HFFc6 (cell line): ENCODE data around the gene MYT1. TPM values are rescaled to one million over a fixed set of nuclear protein-coding genes. Genes with fewer than 3 reads are reported as not detected.

Experiments used
- DNase-seq: peaks from one replicate; pipeline ENCODE4 v3.0.0-alpha.2; 2018
- H3K27ac Mint-ChIP-seq: 2 replicates; pipeline ENCODE4 v1.8.0; 2020; ENCODE audit warnings: mild to moderate bottlenecking, mixed read lengths
- H3K27me3 Mint-ChIP-seq: 2 replicates; pipeline ENCODE4 v1.8.0; 2021; ENCODE audit warnings: mild to moderate bottlenecking, moderate library complexity, mixed read lengths; ENCODE audit not compliant: insufficient read depth
- H3K36me3 Mint-ChIP-seq: 2 replicates; pipeline ENCODE4 v1.8.0; 2021; ENCODE audit warnings: low read depth, mixed read lengths
- H3K4me1 Mint-ChIP-seq: 2 replicates; pipeline ENCODE4 v1.8.0; 2020; ENCODE audit warnings: low read depth, mixed read lengths
- H3K4me3 Mint-ChIP-seq: 2 replicates; pipeline ENCODE4 v1.8.0; 2020; ENCODE audit warnings: mild to moderate bottlenecking, moderate library complexity, mixed read lengths
- H3K9me3 Mint-ChIP-seq: 2 replicates; pipeline ENCODE4 v1.8.0; 2020; ENCODE audit warnings: mild to moderate bottlenecking, mixed read lengths
- total RNA-seq, 6 experiments: library from RNA; stranded (reverse); fragmentation: NEBNext Ultra II Directional; extraction: Animal tissue kit (Norgen Biotek cat#: 25700); gene quantifications; 2 replicates in 1 of 6; 3 replicates in 5 of 6; pipeline ENCODE4 v1.2.3, GENCODE V29; 2021
- TF ChIP-seq, protein P1 (sequence below): fragments of 200-600 bp; sonication (generic); IDR thresholded peaks from 2 replicates; pipeline ENCODE4 v1.5.0; 2021; ENCODE audit warnings: antibody characterized with exemption, mild to moderate bottlenecking

Gene MYT1
- total RNA-seq, 6 experiments from 2014 or later: not detected

DNA sequence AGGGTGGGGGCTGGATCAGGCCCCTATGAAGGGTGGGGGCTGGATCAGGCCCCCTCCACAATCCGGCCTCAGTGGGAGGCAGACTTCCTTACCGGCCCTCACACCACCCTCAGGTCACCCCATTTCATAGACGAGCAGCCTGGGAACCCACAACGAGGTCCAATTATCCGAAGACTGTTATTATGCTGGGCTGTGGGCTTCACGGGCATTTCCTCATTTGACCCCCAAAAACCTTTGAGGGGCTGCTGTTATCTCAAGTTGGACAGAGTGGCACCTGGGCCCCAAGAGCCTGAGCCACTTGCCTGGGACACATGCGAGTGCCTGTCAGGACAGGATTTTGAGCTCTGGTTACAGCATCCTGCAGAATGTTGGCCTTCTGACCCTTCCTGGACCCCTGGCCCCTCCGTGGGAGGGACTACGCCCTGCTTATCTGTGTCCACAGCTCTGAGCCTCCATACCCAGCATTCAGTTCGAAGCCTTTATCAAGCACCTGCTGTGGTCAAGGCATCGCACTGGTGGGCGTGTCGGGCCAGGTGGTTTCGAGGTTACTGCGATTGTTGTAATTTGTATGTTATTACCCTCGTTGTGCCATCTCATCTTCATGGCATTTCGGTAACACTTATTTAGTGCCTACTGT is 56.8 kb downstream of the MYT1 start:
- Mint-ChIP-seq H3K27me3 (peaks cover 22% of the 10 kb centered on the region), H3K9me3 (no peaks in the 10 kb centered on the region), H3K4me3 (no peak overlapping the region), H3K27ac (no peak overlapping the region), H3K36me3 (no peaks in the 10 kb centered on the region), H3K4me1 (peaks cover 37% of the 10 kb centered on the region)
- TF ChIP-seq, protein P1, sequence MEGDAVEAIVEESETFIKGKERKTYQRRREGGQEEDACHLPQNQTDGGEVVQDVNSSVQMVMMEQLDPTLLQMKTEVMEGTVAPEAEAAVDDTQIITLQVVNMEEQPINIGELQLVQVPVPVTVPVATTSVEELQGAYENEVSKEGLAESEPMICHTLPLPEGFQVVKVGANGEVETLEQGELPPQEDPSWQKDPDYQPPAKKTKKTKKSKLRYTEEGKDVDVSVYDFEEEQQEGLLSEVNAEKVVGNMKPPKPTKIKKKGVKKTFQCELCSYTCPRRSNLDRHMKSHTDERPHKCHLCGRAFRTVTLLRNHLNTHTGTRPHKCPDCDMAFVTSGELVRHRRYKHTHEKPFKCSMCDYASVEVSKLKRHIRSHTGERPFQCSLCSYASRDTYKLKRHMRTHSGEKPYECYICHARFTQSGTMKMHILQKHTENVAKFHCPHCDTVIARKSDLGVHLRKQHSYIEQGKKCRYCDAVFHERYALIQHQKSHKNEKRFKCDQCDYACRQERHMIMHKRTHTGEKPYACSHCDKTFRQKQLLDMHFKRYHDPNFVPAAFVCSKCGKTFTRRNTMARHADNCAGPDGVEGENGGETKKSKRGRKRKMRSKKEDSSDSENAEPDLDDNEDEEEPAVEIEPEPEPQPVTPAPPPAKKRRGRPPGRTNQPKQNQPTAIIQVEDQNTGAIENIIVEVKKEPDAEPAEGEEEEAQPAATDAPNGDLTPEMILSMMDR: no peak
- DNase-seq: no peak

DNA sequence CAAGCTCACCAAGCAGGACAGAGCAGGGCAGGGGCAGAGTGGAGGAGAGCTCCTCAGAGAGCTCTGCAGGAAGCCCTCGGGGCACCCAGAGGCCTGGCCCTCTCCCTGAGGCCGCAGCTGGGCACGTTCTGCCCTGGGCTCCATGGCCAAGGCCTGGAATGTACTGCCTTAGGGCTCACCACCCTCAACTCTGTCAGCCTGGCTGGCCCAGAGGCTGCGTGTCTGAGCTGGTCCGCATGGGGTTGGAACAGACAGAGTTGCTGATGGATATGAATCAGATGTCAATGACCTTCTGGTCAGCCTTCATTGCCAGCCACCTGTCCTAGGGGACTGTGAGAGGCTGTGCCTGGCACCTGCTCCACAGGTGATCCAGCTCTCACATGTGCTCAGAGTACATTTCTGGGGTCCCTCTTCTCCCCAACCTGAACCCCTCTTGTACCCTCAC is 58.1 kb downstream of the MYT1 start:
- Mint-ChIP-seq H3K27ac (no peak overlapping the region), H3K4me3 (no peak overlapping the region), H3K27me3 (peaks cover 16% of the 10 kb centered on the region), H3K9me3 (no peaks in the 10 kb centered on the region), H3K4me1 (peaks cover 37% of the 10 kb centered on the region), H3K36me3 (no peaks in the 10 kb centered on the region)
- TF ChIP-seq, protein P1: no peak
- DNase-seq: peak; percentile 53

DNA sequence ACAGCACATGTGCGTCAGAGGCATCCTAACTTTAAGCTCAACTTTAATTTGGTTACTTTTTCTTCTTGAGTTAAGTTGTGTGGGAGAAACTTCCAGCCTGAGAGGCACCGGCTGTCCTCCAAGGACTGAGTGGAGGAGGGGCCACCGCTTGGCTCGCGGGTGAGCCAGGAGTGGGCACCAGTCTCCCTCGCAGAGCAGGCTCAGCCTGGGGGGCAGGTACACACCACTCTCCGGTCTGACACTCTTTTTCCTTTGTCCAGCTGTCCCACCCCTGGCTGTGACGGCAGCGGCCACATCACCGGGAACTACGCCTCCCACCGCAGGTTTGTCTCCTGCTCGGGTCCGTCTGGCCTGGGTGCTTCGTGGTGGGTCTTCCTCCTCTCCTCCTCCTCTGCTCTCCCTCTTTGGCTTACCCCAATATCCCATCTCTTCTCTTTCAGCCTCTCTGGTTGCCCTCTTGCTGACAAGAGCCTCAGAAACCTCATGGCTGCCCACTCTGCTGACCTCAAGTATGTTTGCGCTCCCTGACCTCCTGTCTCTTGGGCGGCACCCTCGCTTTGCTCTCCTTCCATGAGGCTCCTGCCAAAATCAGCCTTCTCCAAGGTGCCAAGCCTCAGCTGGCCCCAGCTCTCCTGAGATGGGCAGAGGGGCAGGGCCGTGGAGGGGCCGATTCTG is 58.7 kb downstream of the MYT1 start:
- no peak for DNase-seq
- H3K27me3 Mint-ChIP-seq: peaks cover 20% of the 10 kb centered on the region
- H3K4me3 Mint-ChIP-seq: no peak overlapping the region
- TF ChIP-seq, protein P1: no peak
- peaks cover 37% of the 10 kb centered on the region for H3K4me1 Mint-ChIP-seq
- H3K36me3 Mint-ChIP-seq: no peaks in the 10 kb centered on the region
- no peaks in the 10 kb centered on the region for H3K9me3 Mint-ChIP-seq
- H3K27ac Mint-ChIP-seq: 0 out of 2 replicates have a peak overlapping the region, but pooled peaks have one; percentile 92

- H3K36me3 Mint-ChIP-seq: no peaks in the 10 kb centered on the region
- no peak for DNase-seq
- TF ChIP-seq, protein P1: peak; percentile 27; the same call in 1 of the 2 replicates
- no peaks in the 10 kb centered on the region for H3K9me3 Mint-ChIP-seq
- peaks cover 37% of the 10 kb centered on the region for H3K4me1 Mint-ChIP-seq
- H3K4me3 Mint-ChIP-seq: no peak overlapping the region
- H3K27ac Mint-ChIP-seq: peak overlapping the region; percentile 92; the same call in 1 of the 2 replicates
- H3K27me3 Mint-ChIP-seq: peaks cover 23% of the 10 kb centered on the region
Observed at GRCh38 chr20:64223526-64224067, 59.3 kb downstream of the MYT1 start.

DNA sequence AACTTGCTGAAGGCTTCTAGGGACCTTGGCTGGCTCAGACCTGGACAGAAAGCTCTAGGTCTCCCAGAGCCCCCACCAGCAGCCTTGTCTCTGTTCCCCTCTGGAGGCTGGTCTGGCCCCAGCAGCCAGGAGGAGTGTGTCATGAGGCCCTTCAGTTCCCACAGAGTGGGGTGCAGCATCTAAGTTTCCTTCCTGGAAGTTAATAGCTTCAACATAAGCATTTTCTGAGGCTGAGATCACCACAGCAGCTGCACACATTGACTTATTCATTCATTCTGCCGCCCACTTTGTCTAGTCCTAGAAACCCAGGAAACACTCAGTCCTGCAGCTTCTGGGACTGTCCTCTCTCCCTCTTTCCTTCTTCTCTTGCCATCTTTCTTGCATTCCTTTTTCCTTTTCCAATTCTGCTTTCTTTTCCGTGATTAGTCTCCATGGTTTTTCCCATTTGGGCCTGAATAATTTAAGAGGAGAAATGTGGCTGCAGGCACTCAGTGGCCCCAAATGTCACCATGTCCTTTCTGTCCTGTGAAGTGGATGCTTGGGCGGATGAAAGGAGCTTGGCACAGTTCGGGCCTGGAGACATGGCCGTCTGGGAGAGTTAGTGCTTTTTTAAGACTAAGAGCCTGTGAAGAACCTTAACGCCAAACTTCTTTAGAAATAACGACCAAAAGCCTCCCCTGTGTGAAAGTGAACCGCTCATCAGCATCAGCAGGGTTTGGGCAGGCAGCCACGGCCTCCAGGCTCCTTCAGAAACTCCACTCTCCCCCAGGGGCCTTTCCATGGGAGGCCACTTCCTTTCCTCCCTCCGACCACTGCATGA is 60.3 kb downstream of the MYT1 start:
- H3K36me3 Mint-ChIP-seq: no peaks in the 10 kb centered on the region
- peak; percentile 93 for DNase-seq
- TF ChIP-seq, protein P1: peak; percentile 13; the same call in 1 of the 2 replicates
- peaks cover 19% of the 10 kb centered on the region for H3K27me3 Mint-ChIP-seq
- H3K4me1 Mint-ChIP-seq: peaks cover 37% of the 10 kb centered on the region
- peak overlapping the region; percentile 69 for H3K4me3 Mint-ChIP-seq
- H3K27ac Mint-ChIP-seq: peak overlapping the region; percentile 92
- H3K9me3 Mint-ChIP-seq: no peaks in the 10 kb centered on the region
